AG04450 (cell line): ENCODE measurements around the gene PMP22. TPM values are rescaled to one million over a fixed set of nuclear protein-coding genes. Genes with fewer than 3 reads are reported as not detected.

Experiments used
- CTCF ChIA-PET: fragments of 300-600, 350-600 bp; formaldehyde crosslinking; extraction: SDS; loops from one replicate; lab custom pipeline; 2022; ENCODE audit warnings: antibody characterized with exemption, inconsistent platforms; lab: Charles Lee
- POLR2A ChIA-PET: fragments of 350-600 bp; formaldehyde crosslinking; extraction: SDS; loops from one replicate; lab custom pipeline; 2021; ENCODE audit warnings: antibody characterized with exemption, inconsistent platforms; lab: Yijun Ruan, JAX
- DNase-seq: peaks from one replicate; pipeline ENCODE4 v3.0.0-alpha.2; 2011; ENCODE audit warnings: low read depth, low spot score
- H3K27ac ChIP-seq: one replicate; pipeline ENCODE4 v1.5.1; 2012; ENCODE audit warnings: low read depth, low read length, control low read depth
- H3K27me3 ChIP-seq: one replicate; pipeline ENCODE4 v1.6.0; 2012; ENCODE audit warnings: low read length; ENCODE audit not compliant: control insufficient read depth, insufficient read depth
- H3K4me3 ChIP-seq: 2 replicates; pipeline ENCODE4 v1.5.1; 2011; ENCODE audit warnings: mild to moderate bottlenecking, low read depth, low read length, control low read depth
- H3K9me3 ChIP-seq: 2 replicates; pipeline ENCODE4 v1.5.1; 2012; ENCODE audit warnings: low read length; ENCODE audit not compliant: control insufficient read depth, insufficient read depth
- CTCF ChIP-seq: IDR thresholded peaks from 2 replicates; pipeline ENCODE4 v1.5.1; 2011; ENCODE audit warnings: low read depth, low read length, control low read depth, inconsistent platforms
- polyA plus RNA-seq: library from polyadenylated mRNA; depleted of rRNA; stranded (reverse); fragments of >200 nt; gene quantifications from 2 replicates; pipeline ENCODE4 v1.2.3, GENCODE V29; 2011

PMP22 gene
- polyA plus RNA-seq, 1 experiment: 204 TPM

GRCh38 chr17:15288859-15289258, 23.7 kb upstream of the PMP22 start:
- no peak overlapping the region for H3K4me3 ChIP-seq
- CTCF ChIA-PET: interaction anchor here (0.5 kb wide), 1 partner anchor 10 kb away, joined by 4 read pairs; no protein-coding TSS in a partner anchor
- no peak for DNase-seq
- no peaks in the 10 kb centered on the region for H3K9me3 ChIP-seq
- TF ChIP-seq CTCF: no peak
- POLR2A ChIA-PET: no interaction called here
- H3K27ac ChIP-seq: no peak overlapping the region
- H3K27me3 ChIP-seq: no peaks in the 10 kb centered on the region

- no peak overlapping the region for H3K27ac ChIP-seq
- ChIA-PET CTCF (no interaction called here), POLR2A (no interaction called here)
- no peaks in the 10 kb centered on the region for H3K9me3 ChIP-seq
- no peak for TF ChIP-seq CTCF
- no peaks in the 10 kb centered on the region for H3K27me3 ChIP-seq
- DNase-seq: no peak
- H3K4me3 ChIP-seq: no peak overlapping the region
Observed at GRCh38 chr17:15287538-15288267, 22.6 kb upstream of the PMP22 start.

GRCh38 chr17:15285466-15285865, 20.3 kb upstream of the PMP22 start:
- no peak for DNase-seq
- no peak for TF ChIP-seq CTCF
- H3K9me3 ChIP-seq: no peaks in the 10 kb centered on the region
- CTCF ChIA-PET: no interaction called here
- no peak overlapping the region for H3K4me3 ChIP-seq
- POLR2A ChIA-PET: no interaction called here
- H3K27ac ChIP-seq: no peak overlapping the region
- H3K27me3 ChIP-seq: no peaks in the 10 kb centered on the region

- CTCF ChIA-PET: no interaction called here
- H3K27me3 ChIP-seq: no peaks in the 10 kb centered on the region
- no peak for TF ChIP-seq CTCF
Observed at GRCh38 chr17:15284537-15284936, 19.4 kb upstream of the PMP22 start.

GRCh38 chr17:15284107-15284506, 19.0 kb upstream of the PMP22 start:
- no peaks in the 10 kb centered on the region for H3K27me3 ChIP-seq
- no peak overlapping the region for H3K27ac ChIP-seq
- ChIA-PET CTCF (no interaction called here), POLR2A (no interaction called here)
- TF ChIP-seq CTCF: no peak
- no peaks in the 10 kb centered on the region for H3K9me3 ChIP-seq
- DNase-seq: no peak
- no peak overlapping the region for H3K4me3 ChIP-seq

More at GRCh38 chr17:15284537-15284936, 19.4 kb upstream of the PMP22 start:
- Histone ChIP-seq H3K27ac (no peak overlapping the region), H3K4me3 (no peak overlapping the region), H3K9me3 (no peaks in the 10 kb centered on the region)
- POLR2A ChIA-PET: no interaction called here
- DNase-seq: no peak
